Right lung (tissue), 5 donors: ENCODE data around the gene SORBS1. TPM values are rescaled to one million over a fixed set of nuclear protein-coding genes. Genes with fewer than 3 reads are reported as not detected.

Experiments used
- DNase-seq, 2 donors: peaks; one replicate each; pipeline ENCODE4 v3.0.0-alpha.2; 2013
- polyA plus RNA-seq, 5 donors: library from polyadenylated mRNA; unstranded; fragments of 120-200 nt; gene quantifications; one replicate each; pipeline versions ENCODE4 v1.2.1 to v1.2.3, GENCODE V29; 2013; ENCODE audit warnings: inconsistent platforms in 1 of 5, low replicate concordance in 1 of 5; ENCODE audit not compliant: insufficient read length in 5 of 5, insufficient read depth in 1 of 5

Gene SORBS1
- polyA plus RNA-seq, 5 donors: 19.1 to 42.2 (median 31.5) TPM

GRCh38 chr10:95414016-95414830 is 146.9 kb downstream of the SORBS1 start:
- no peak for DNase-seq

GRCh38 chr10:95413588-95413987 is 147.6 kb downstream of the SORBS1 start:
- DNase-seq: no peak

- no peak for DNase-seq
Measured at GRCh38 chr10:95411635-95412034, 149.5 kb downstream of the SORBS1 start.

- no peak for DNase-seq
Measured at GRCh38 chr10:95408983-95409873, 151.9 kb downstream of the SORBS1 start.

GRCh38 chr10:95408148-95408960 is 152.8 kb downstream of the SORBS1 start:
- no peak for DNase-seq

GRCh38 chr10:95407546-95407945 is 153.6 kb downstream of the SORBS1 start:
- no peak for DNase-seq

GRCh38 chr10:95406651-95407280 is 154.4 kb downstream of the SORBS1 start:
- no peak for DNase-seq

- no peak for DNase-seq
Measured at GRCh38 chr10:95405655-95406054, 155.5 kb downstream of the SORBS1 start.

- DNase-seq: no peak
Measured at GRCh38 chr10:95404864-95405263, 156.3 kb downstream of the SORBS1 start.

- DNase-seq: no peak
Measured at GRCh38 chr10:95404462-95404858, 156.7 kb downstream of the SORBS1 start.

- DNase-seq: no peak
Measured at GRCh38 chr10:95403700-95404461, 157.3 kb downstream of the SORBS1 start.

- DNase-seq: no peak
Measured at GRCh38 chr10:95401704-95402469, 159.3 kb downstream of the SORBS1 start.

- no peak for DNase-seq
Measured at GRCh38 chr10:95400787-95401186, 160.4 kb downstream of the SORBS1 start.

- peak in 1 of 2 donors; percentile 24 for DNase-seq
Measured at GRCh38 chr10:95399183-95399582, 162.0 kb downstream of the SORBS1 start.

- DNase-seq: no peak
Measured at GRCh38 chr10:95397747-95398146, 163.4 kb downstream of the SORBS1 start.

GRCh38 chr10:95395947-95396449 is 165.2 kb downstream of the SORBS1 start:
- no peak for DNase-seq

- no peak for DNase-seq
Measured at GRCh38 chr10:95394161-95394880, 166.8 kb downstream of the SORBS1 start.

- no peak for DNase-seq
Measured at GRCh38 chr10:95392681-95393164, 168.4 kb downstream of the SORBS1 start.

- DNase-seq: no peak
Measured at GRCh38 chr10:95392217-95392584, 169.0 kb downstream of the SORBS1 start.
